SK-N-MC (cell line): ENCODE measurements around the gene HIP1.

ENCODE experiments used
- DNase-seq: peaks from one replicate; pipeline ENCODE4 v3.0.0-alpha.2; 2011; ENCODE audit warnings: low read depth, low spot score
- H3K27ac ChIP-seq: fragments of 200-600 bp; sonication (generic); 2 replicates; pipeline ENCODE4 v1.5.1; 2016; ENCODE audit warnings: mixed run types
- H3K36me3 ChIP-seq: fragments of 200-600 bp; sonication (generic); 2 replicates; pipeline ENCODE4 v1.6.1; 2017; ENCODE audit warnings: antibody characterized with exemption, low read length, mixed read lengths; ENCODE audit not compliant: insufficient read depth
- H3K4me3 ChIP-seq: fragments of 200-600 bp; sonication (generic); 2 replicates; pipeline ENCODE4 v1.5.1; 2016
- H3K9ac ChIP-seq: fragments of 200-600 bp; sonication (generic); 2 replicates; pipeline ENCODE4 v1.8.0; 2017; ENCODE audit warnings: mixed run types, mixed read lengths; ENCODE audit not compliant: insufficient read length
- H3K9me3 ChIP-seq: fragments of 200-600 bp; sonication (generic); 2 replicates; pipeline ENCODE4 v1.6.1; 2017; ENCODE audit warnings: low read depth, mild to moderate bottlenecking, antibody characterized with exemption, low read length, moderate library complexity, mixed read lengths
- EZH2 ChIP-seq: fragments of 200-600 bp; sonication (generic); IDR thresholded peaks from one replicate; pipeline ENCODE4 v1.6.1; 2017; ENCODE audit warnings: antibody characterized with exemption
- FOXP2 ChIP-seq: optimal IDR thresholded peaks from 2 replicates; pipeline ENCODE3; 2011; ENCODE audit warnings: mild to moderate bottlenecking, moderate library complexity; ENCODE audit not compliant: insufficient read depth; ENCODE audit errors: extremely low read length, control extremely low read depth
- POLR2AphosphoS5 ChIP-seq: IDR thresholded peaks from 2 replicates; pipeline ENCODE4 v1.6.1; 2012; ENCODE audit warnings: mild to moderate bottlenecking, low read depth, low read length, borderline replicate concordance

The HIP1 gene

DNA sequence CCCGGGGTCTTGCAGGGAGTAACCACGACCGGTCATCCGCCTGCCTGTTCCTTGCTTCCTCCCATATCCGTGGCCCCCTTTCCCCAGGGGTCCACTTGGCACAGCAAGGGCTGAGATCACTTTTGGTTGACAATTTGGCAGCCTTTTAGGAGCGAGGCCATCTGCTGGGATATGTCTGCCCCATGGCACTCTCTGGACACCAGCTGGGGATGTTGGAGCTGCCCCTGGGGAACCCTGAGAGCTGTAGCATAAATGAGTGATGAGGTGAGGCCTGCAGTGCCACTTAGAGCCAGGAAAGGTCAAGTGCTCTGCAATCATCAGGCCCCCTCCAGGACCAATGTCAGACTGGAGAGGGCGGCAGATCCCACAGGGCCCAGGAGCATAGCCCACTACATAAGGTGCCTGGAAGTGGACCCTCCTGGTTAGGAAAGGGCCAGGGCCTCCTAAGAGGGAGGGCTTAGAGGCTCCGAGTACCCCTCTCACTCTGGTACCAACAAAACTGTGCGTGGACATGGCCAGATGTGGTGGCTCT is 92.1 kb downstream of the HIP1 start:
- no peak for DNase-seq
- Histone ChIP-seq H3K36me3 (no peaks in the 10 kb centered on the region), H3K27ac (no peak overlapping the region), H3K9me3 (no peaks in the 10 kb centered on the region), H3K9ac (no peak overlapping the region), H3K4me3 (no peak overlapping the region)
- no peak for TF ChIP-seq EZH2
- TF ChIP-seq FOXP2, result no peak
- TF ChIP-seq POLR2AphosphoS5, result no peak

GRCh38 chr7:75645570-75645969 is 93.2 kb downstream of the HIP1 start:
- Histone ChIP-seq H3K4me3 (no peak overlapping the region), H3K9me3 (no peaks in the 10 kb centered on the region), H3K9ac (no peak overlapping the region), H3K36me3 (no peaks in the 10 kb centered on the region), H3K27ac (no peak overlapping the region)
- TF ChIP-seq FOXP2, result no peak
- no peak for TF ChIP-seq POLR2AphosphoS5
- no peak for TF ChIP-seq EZH2
- no peak for DNase-seq

GRCh38 chr7:75644589-75644988 is 94.2 kb downstream of the HIP1 start:
- Histone ChIP-seq H3K36me3 (no peaks in the 10 kb centered on the region), H3K27ac (no peak overlapping the region), H3K9me3 (no peaks in the 10 kb centered on the region), H3K9ac (no peak overlapping the region), H3K4me3 (no peak overlapping the region)
- DNase-seq, result no peak
- no peak for TF ChIP-seq EZH2
- TF ChIP-seq POLR2AphosphoS5, result no peak
- no peak for TF ChIP-seq FOXP2

DNA sequence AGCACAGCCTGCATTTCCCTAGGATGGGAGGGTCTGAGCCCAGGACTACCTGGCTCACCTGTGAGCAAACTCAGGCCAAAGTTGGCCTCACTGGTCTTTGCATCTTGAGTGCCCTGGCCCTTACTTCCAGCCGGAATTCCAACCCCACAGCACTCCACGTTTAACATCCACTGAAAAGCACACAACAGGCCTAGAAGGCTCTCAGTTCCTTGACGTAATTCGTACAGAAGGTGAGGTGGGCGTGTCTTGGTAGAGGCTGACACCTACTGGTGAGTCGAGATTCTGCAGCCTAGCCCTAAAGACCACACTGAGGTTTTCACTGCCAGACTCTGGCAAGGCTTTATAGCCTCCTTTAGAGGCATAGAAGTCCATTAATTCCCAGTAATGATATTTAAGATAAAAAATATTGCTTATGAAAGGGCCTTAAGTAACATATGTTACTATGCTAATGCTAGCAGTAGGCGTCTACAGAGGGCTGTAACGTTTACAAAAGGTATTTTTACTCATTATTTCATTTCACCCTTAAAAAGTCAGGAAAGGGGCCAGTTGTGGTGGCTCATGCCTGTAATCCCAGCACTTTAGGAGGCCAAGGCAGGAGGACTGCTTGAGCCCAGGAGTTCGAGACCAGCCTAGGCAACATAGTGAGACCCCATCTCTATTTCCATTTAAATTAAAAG is 95.8 kb downstream of the HIP1 start:
- Histone ChIP-seq H3K4me3 (no peak overlapping the region), H3K9me3 (no peaks in the 10 kb centered on the region), H3K9ac (no peak overlapping the region), H3K36me3 (no peaks in the 10 kb centered on the region), H3K27ac (no peak overlapping the region)
- DNase-seq, result no peak
- no peak for TF ChIP-seq EZH2
- TF ChIP-seq POLR2AphosphoS5, result no peak
- no peak for TF ChIP-seq FOXP2

- Histone ChIP-seq H3K4me3 (peak overlapping the region; percentile 89), H3K36me3 (no peaks in the 10 kb centered on the region), H3K9me3 (no peaks in the 10 kb centered on the region), H3K27ac (no peak overlapping the region), H3K9ac (no peak overlapping the region)
- TF ChIP-seq FOXP2 (no peak), EZH2 (no peak), POLR2AphosphoS5 (no peak)
- DNase-seq, result no peak
Measured at GRCh38 chr7:75640201-75640600, 98.5 kb downstream of the HIP1 start.

DNA sequence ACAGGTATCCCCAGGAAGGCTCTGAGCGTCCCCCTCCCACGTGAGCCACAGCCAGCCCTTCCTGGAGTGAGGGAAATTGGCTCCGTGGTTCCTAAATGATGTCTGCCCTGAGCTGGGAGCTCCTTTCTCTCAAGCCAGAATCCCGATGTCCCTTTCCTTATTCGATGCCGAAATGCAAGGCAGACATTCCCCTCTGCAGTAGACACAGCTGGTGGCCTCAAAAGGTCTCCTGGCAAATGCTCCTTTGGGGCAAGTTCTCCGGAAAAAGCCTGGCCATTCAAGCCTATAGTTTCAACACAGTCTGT is 98.9 kb downstream of the HIP1 start:
- TF ChIP-seq FOXP2, result no peak
- TF ChIP-seq EZH2, result no peak
- TF ChIP-seq POLR2AphosphoS5, result no peak
- peak overlapping the region; percentile 89 for H3K4me3 ChIP-seq
- no peaks in the 10 kb centered on the region for H3K36me3 ChIP-seq
- DNase-seq, result no peak
- no peak overlapping the region for H3K27ac ChIP-seq
- peak overlapping the region; percentile 35 for H3K9ac ChIP-seq
- H3K9me3 ChIP-seq, result no peaks in the 10 kb centered on the region

GRCh38 chr7:75639071-75639885 is 99.5 kb downstream of the HIP1 start:
- no peaks in the 10 kb centered on the region for H3K36me3 ChIP-seq
- H3K9ac ChIP-seq, result peak overlapping the region; percentile 77
- TF ChIP-seq FOXP2 (no peak), POLR2AphosphoS5 (0 out of 2 replicates have a peak, but pooled peaks have one; percentile 17)
- no peaks in the 10 kb centered on the region for H3K9me3 ChIP-seq
- no peak for DNase-seq
- H3K27ac ChIP-seq, result no peak overlapping the region
- peak overlapping the region; percentile 89 for H3K4me3 ChIP-seq

- H3K27ac ChIP-seq, result no peak overlapping the region
- H3K9me3 ChIP-seq, result no peaks in the 10 kb centered on the region
- TF ChIP-seq EZH2, result no peak
- TF ChIP-seq POLR2AphosphoS5, result no peak
- TF ChIP-seq FOXP2, result no peak
- no peak for DNase-seq
- H3K4me3 ChIP-seq, result peak overlapping the region; percentile 89
- no peaks in the 10 kb centered on the region for H3K36me3 ChIP-seq
- peak overlapping the region; percentile 77 for H3K9ac ChIP-seq
Measured at GRCh38 chr7:75638594-75639070, 100.1 kb downstream of the HIP1 start.
